Measurements from ENCODE around the gene ABHD12. TPM values are rescaled to one million over a fixed set of nuclear protein-coding genes. Genes with fewer than 3 reads are reported as not detected.
A peak's percentile ranks its signal among the peaks of the same experiment; 100 is the strongest.

The ABHD12 gene
- total and polyA plus RNA-seq, 5 donors, result 22.6 to 28.3 (median 25.3) TPM

DNA sequence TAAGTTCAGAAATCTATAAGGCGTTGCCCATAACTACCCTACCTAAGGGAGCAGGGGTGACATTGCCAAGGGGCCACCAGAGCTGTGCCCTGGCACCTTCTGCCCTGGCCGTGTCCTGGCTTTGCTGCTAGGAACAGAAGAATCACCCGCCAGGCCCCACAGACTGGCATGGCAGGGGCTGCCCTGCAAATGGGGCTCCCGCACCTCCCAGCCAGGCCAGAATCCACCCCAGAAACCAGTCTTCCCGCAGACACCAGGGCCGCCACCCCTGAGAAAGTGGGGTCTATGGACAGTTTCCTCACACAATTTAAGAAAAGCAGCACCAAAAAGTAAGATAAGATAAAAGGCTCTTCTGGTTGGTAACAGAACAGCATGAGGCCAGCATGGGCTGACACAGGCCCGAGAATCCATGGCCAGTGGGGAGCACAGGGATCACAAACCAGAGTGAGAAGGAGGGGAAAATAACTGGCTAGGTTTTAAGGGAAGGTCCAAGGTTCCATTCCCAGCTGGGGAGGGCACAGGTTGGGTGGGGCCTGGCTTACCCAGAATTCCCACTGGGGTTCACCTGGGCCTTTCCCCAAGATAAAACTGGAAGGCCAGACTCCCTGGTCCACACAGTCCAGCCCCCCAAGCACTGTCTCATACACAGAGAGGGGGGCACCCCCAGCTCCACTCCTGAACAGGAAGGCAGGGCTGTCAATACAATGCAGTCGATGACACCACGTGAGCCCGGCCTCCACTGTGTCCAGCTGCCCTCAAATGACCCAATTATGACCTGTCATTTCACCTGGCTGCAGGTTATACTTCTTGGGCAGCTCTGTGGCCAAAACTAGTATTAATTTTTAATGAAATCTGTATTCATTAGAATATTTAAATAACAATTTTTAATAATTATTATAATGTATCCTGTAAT lies 83.4 kb downstream of the ABHD12 start:
- no peak for ATAC-seq
- Histone ChIP-seq H3K9me3 (ENCODE audit: control insufficient read depth, low read length) (no peaks in the 10 kb centered on the region), H3K27me3 (ENCODE audit: control insufficient read depth, insufficient read depth) (no peaks in the 10 kb centered on the region), H3K4me3 (ENCODE audit: low read length) (no peak overlapping the region), H3K27ac (ENCODE audit: low read length) (no peak overlapping the region), H3K4me1 (ENCODE audit: control insufficient read depth, insufficient read depth, low read length) (peaks cover 17% of the 10 kb centered on the region)
- DNase-seq, result peak; percentile 8 to 37 (median 28)
- intact Hi-C loops (cut with DNase I), result no loop called here
- 92% methylated on average over 10 of the region's 10 CpGs for WGBS

DNA sequence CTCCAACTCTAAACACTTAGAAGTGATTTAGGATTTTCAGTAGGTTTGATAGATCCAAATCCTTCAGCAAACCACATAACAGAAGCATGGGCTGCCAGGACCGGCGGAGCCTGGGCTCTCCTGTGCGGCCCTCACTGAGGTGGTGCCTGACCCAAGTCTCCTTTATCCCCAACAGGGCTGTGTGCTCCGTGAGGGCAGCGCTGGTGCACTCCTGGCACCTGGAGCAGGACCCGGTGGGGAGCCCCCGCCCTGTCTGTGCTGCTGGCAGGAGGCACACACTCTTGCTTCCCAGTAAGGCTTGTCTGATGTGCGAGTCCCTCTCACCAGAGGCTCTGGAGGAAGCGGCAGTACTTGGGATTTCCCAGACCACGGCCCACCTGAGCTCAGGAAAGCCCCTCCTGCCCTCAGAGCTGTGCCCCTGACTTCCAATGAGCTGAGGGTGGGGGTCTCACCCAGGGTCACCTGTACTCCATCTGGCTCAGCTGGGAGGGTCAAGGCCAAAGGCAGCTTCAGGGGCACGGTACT lies 86.5 kb downstream of the ABHD12 start:
- no peaks in the 10 kb centered on the region for H3K27me3 ChIP-seq (ENCODE audit: control insufficient read depth, insufficient read depth)
- DNase-seq, result peak; percentile 4 to 44 (median 24)
- 90% methylated on average over 11 of the region's 11 CpGs for WGBS
- H3K4me3 ChIP-seq (ENCODE audit: low read length), result no peak overlapping the region
- H3K4me1 ChIP-seq (ENCODE audit: control insufficient read depth, insufficient read depth, low read length), result peaks cover 2% of the 10 kb centered on the region
- no peak for ATAC-seq
- H3K27ac ChIP-seq (ENCODE audit: low read length), result no peak overlapping the region
- H3K9me3 ChIP-seq (ENCODE audit: control insufficient read depth, low read length), result no peaks in the 10 kb centered on the region
- intact Hi-C loops (cut with DNase I), result no loop called here

DNA sequence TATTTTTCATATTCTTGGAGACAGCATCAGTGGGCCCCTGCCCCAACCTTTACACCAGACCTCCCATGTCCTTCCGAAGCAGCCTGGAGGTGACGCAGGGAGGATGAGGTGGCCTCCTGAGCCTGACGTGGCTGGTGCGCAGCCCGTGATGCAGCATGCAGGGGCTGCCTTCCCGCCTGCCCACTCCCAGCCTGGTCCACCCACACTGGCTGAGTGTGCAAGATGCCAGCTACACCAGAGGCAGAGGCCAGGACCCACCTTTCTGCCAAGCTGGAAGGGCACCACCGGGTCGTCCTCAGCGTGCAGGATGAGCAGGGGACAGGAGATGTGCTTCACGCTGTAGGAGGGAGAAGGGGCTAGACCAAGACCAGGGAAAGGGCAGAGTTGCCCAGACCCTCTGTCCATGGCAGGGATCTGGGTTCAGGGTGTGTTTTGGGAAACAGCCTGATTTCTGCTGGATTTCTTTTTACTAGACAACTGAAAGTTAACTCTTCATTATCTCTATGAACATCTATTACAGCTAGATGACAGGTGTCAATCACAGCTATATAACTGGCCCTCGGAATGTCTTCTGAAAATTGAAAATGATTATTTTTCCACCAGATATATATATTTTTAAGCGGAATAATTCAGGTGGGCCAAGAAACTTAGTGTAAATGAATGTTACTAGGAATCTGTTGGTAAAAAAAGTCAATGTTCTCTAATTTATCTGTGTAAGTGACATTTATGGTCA lies 87.2 kb downstream of the ABHD12 start:
- no peak overlapping the region for H3K4me3 ChIP-seq (ENCODE audit: low read length)
- no peak overlapping the region for H3K27ac ChIP-seq (ENCODE audit: low read length)
- H3K27me3 ChIP-seq (ENCODE audit: control insufficient read depth, insufficient read depth), result no peaks in the 10 kb centered on the region
- peak; percentile 7 to 52 (median 28) for DNase-seq
- no peak for ATAC-seq
- peaks cover 2% of the 10 kb centered on the region for H3K4me1 ChIP-seq (ENCODE audit: control insufficient read depth, insufficient read depth, low read length)
- no peaks in the 10 kb centered on the region for H3K9me3 ChIP-seq (ENCODE audit: control insufficient read depth, low read length)
- intact Hi-C loops (cut with DNase I), result no loop called here
- 89% methylated on average over 12 of the region's 12 CpGs for WGBS

DNA sequence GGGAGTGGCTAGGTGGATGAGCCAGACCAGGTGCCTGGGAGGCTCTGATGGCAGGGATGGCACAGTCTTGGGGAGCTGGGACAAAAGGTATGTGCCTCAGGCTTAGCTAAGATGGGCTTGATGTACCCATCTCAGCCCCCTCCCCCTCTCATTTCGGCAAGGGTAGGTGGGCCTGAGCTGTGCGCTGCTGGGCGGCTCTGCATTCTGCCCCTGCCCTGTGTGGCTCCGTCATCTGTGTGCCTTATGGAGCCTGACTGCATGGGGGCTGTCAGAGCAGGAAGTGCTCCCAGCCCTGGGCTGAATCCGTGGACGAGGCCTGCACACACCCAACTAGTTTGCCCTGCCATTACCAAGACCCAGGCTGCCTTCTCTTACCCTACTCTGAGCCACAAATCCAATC lies 88.0 kb downstream of the ABHD12 start:
- peaks cover 2% of the 10 kb centered on the region for H3K4me1 ChIP-seq (ENCODE audit: control insufficient read depth, insufficient read depth, low read length)
- 84% methylated on average over 6 of the region's 6 CpGs for WGBS
- peak; percentile 5 to 51 (median 26) for DNase-seq
- intact Hi-C loops (cut with DNase I), result no loop called here
- H3K4me3 ChIP-seq (ENCODE audit: low read length), result no peak overlapping the region
- H3K9me3 ChIP-seq (ENCODE audit: control insufficient read depth, low read length), result no peaks in the 10 kb centered on the region
- ATAC-seq, result peak in 1 of 2 donors; percentile 7
- no peaks in the 10 kb centered on the region for H3K27me3 ChIP-seq (ENCODE audit: control insufficient read depth, insufficient read depth)
- H3K27ac ChIP-seq (ENCODE audit: low read length), result no peak overlapping the region

DNA sequence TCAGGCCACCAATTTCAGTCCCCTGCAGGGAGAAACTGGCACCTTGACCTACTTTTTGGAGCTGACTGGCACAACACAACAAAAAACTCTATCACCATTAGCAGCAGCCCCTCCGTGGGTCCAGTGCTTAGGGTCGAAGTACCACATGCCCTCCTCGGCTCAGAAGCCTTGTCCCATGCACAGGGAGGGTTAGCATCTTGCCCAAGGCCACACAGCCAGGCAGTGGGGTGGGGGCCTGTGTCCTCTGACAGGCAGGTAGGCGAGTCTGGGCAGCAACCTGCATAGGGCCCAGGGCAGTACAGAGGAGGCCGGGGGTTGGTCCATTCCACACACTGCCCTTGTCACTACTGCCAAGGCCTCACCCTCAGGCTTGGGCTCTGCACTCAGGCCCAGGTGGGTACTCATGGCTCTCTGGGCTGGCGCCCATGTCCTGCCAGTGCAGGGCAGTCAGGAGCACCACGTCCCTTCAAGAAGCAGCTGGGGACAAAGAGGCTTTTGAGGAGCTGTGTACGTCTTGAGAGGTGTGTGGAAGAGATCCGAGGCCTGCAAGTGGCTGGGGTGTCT lies 89.2 kb downstream of the ABHD12 start:
- Histone ChIP-seq H3K4me3 (ENCODE audit: low read length) (no peak overlapping the region), H3K27ac (ENCODE audit: low read length) (peak overlapping the region; percentile 19), H3K4me1 (ENCODE audit: control insufficient read depth, insufficient read depth, low read length) (peaks cover 2% of the 10 kb centered on the region), H3K27me3 (ENCODE audit: control insufficient read depth, insufficient read depth) (no peaks in the 10 kb centered on the region), H3K9me3 (ENCODE audit: control insufficient read depth, low read length) (no peaks in the 10 kb centered on the region)
- WGBS, result 85% methylated on average over 9 of the region's 9 CpGs
- DNase-seq (peak; percentile 8 to 51 (median 50)), ATAC-seq (peak; percentile 7 to 15)
- intact Hi-C loops (cut with DNase I), result no loop called here

DNA sequence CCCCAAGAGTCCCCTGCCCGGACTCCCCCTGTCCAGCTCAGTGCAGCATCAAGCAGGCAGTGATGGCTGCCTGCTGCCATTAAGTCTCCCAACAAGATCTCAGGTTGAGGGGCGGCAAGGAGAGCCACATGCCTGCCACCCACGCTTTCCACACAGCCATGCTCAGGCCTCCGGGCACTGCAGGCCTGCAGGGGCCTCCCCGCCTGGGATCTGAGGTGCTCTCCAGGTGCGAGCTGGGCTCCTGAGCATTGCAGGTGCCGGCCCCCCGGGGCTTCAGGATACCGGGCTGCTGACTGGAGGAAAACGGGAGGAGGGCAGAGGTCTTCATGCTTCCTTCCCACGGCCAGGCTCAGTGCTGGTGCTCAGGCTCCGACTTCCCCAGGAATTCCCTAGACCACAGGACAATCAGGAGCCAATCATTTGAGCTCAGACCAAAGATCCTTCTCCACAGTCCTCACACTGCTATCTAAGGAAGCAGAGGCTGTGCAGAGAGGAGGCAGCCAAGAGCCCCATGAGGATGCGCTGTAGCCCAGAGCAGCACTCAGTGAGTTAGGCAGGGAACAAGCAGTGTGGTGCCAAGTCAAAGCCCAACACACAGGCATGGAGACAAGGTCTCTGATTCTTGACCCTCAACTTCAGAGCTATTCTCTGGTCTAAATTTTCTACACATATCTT lies 90.0 kb downstream of the ABHD12 start:
- 62% methylated on average over 13 of the region's 13 CpGs for WGBS
- Histone ChIP-seq H3K9me3 (ENCODE audit: control insufficient read depth, low read length) (no peaks in the 10 kb centered on the region), H3K4me3 (ENCODE audit: low read length) (no peak overlapping the region), H3K27me3 (ENCODE audit: control insufficient read depth, insufficient read depth) (no peaks in the 10 kb centered on the region), H3K4me1 (ENCODE audit: control insufficient read depth, insufficient read depth, low read length) (peaks cover 5% of the 10 kb centered on the region), H3K27ac (ENCODE audit: low read length) (no peak overlapping the region)
- ATAC-seq (peak; percentile 16 to 35), DNase-seq (peak in 2 of 3 donors; percentile 50)
- intact Hi-C loops (cut with DNase I), result no loop called here

DNA sequence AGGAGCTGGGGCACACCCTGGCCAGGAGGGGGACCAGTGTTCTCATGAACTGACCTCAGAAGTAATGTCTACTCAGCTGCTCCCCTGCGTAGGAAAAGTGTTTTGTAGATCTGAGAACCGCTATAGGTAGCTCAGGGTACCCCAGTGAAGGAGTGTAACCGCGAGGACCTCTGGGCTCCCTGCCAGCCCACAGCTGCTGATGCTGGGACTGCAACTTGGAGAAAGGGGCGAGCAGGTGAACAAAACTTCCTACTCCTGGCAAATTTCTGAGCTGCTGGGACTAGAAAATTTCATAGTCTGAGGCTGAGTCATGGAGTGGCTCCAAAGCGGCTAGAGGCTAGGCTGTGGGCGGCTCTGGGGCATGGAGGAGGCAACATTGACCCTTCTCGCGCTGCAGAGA lies 90.8 kb downstream of the ABHD12 start:
- Histone ChIP-seq H3K9me3 (ENCODE audit: control insufficient read depth, low read length) (no peaks in the 10 kb centered on the region), H3K4me3 (ENCODE audit: low read length) (no peak overlapping the region), H3K27ac (ENCODE audit: low read length) (no peak overlapping the region), H3K4me1 (ENCODE audit: control insufficient read depth, insufficient read depth, low read length) (peaks cover 7% of the 10 kb centered on the region), H3K27me3 (ENCODE audit: control insufficient read depth, insufficient read depth) (no peaks in the 10 kb centered on the region)
- DNase-seq (peak in 2 of 3 donors; percentile 41 to 53), ATAC-seq (no peak)
- 86% methylated on average over 9 of the region's 9 CpGs for WGBS
- intact Hi-C loops (cut with DNase I), result loop anchor here in 2 of 4 donors (5.0 to 10.0 kb wide), 4 partner anchors 75 to 105 kb away; partner anchors contain the start of genes ABHD12 (in 1 of the 2) and ENTPD6 (in 1 of the 2)

DNA sequence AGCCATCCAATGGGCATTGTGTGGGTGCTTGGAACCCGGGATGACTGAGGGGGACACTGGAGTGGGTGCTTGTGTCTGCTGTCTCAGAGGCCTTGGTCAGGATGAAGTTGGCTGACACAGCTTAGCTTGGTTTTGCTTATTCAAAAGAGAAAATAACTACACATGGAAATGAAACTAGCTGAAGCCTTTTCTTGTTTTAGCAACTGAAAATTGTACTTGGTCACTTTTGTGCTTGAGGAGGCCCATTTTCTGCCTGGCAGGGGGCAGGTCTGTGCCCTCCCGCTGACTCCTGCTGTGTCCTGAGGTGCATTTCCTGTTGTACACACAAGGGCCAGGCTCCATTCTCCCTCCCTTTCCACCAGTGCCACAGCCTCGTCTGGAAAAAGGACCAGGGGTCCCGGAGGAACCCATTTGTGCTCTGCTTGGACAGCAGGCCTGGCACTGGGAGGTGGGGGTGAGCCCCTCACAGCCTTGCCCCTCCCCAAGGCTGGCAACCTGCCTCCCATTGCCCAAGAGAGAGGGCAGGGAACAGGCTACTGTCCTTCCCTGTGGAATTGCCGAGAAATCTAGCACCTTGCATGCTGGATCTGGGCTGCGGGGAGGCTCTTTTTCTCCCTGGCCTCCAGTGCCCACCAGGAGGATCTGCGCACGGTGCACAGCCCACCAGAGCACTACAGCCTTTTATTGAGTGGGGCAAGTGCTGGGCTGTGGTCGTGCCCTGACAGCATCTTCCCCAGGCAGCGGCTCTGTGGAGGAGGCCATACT lies 93.3 kb downstream of the ABHD12 start:
- peaks cover 7% of the 10 kb centered on the region for H3K4me1 ChIP-seq (ENCODE audit: control insufficient read depth, insufficient read depth, low read length)
- peak in 2 of 3 donors; percentile 52 to 53 for DNase-seq

DNA sequence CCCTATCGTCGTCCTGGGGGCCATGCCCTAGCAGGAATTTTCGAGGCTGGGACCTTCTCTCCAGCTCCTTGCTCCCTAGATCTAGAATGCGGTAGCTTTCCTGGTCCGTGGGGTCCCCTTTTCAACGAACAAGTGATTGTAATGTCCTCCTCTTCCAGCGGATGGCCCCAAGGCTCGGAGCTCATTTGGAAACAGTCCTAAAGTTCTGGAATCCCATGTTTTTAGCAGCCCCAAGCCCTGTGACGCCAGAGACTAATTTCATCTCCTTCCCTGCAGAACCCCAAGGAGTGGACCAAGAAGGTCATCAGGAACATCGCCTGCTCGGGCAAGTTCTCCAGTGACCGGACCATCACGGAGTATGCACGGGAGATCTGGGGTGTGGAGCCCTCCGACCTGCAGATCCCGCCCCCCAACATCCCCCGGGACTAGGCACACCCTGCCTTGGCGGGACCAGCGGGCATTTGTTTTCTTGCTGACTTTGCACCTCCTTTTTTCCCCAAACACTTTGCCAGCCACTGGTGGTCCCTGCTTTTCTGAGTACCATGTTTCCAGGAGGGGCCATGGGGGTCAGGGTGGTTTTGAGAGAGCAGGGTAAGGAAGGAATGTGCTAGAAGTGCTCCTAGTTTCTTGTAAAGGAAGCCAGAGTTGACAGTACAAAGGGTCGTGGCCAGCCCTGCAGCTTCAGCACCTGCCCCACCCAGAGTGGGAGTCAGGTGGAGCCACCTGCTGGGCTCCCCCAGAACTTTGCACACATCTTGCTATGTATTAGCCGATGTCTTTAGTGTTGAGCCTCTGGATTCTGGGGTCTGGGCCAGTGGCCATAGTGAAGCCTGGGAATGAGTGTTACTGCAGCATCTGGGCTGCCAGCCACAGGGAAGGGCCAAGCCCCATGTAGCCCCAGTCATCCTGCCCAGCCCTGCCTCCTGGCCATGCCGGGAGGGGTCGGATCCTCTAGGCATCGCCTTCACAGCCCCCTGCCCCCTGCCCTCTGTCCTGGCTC lies 94.2 kb downstream of the ABHD12 start:
- intact Hi-C loops (cut with DNase I), result loop anchor here in 2 of 4 donors (5.0 to 10.0 kb wide), 4 partner anchors 72 to 102 kb away; partner anchors contain the start of genes ABHD12 (in 1 of the 2) and ENTPD6 (in 1 of the 2)
- H3K27ac ChIP-seq (ENCODE audit: low read length), result peak overlapping the region; percentile 22
- 69% methylated on average over 24 of the region's 24 CpGs for WGBS
- no peaks in the 10 kb centered on the region for H3K9me3 ChIP-seq (ENCODE audit: control insufficient read depth, low read length)
- ATAC-seq, result no peak
- peak in 2 of 3 donors; percentile 51 to 72 for DNase-seq
- H3K4me3 ChIP-seq (ENCODE audit: low read length), result no peak overlapping the region
- no peaks in the 10 kb centered on the region for H3K27me3 ChIP-seq (ENCODE audit: control insufficient read depth, insufficient read depth)
- peaks cover 5% of the 10 kb centered on the region for H3K4me1 ChIP-seq (ENCODE audit: control insufficient read depth, insufficient read depth, low read length)

More for the DNA sequence above, 93.3 kb downstream of the ABHD12 start:
- ATAC-seq, result no peak
- Histone ChIP-seq H3K9me3 (ENCODE audit: control insufficient read depth, low read length) (no peaks in the 10 kb centered on the region), H3K27me3 (ENCODE audit: control insufficient read depth, insufficient read depth) (no peaks in the 10 kb centered on the region), H3K27ac (ENCODE audit: low read length) (no peak overlapping the region), H3K4me3 (ENCODE audit: low read length) (no peak overlapping the region)
- intact Hi-C loops (cut with DNase I), result loop anchor here in 2 of 4 donors (5.0 to 10.0 kb wide), 4 partner anchors 73 to 103 kb away; partner anchors contain the start of genes ABHD12 (in 1 of the 2) and ENTPD6 (in 1 of the 2)
- 77% methylated on average over 10 of the region's 10 CpGs for WGBS
